ENCODE data around the gene CAMK1. TPM values are rescaled to one million over a fixed set of nuclear protein-coding genes. Genes with fewer than 3 reads are reported as not detected.
A peak's percentile ranks its signal among the peaks of the same experiment; 100 is the strongest.

CAMK1 gene
- total and polyA plus RNA-seq, 9 of the 15 experiments (the other 6 are each of a cell fraction or from before 2014, with no cell fraction given): 0.23 to 10.7 (median 6.0) TPM

GRCh38 chr3:9715764-9716437 is 53.8 kb downstream of the CAMK1 start (continued):
- TF ChIP-seq CUX1 (CRISPR knock-in tag; IDR thresholded peaks at IDR 0.05): no peak
- peak; percentile 34; the same call in 1 of the 2 replicates for TF ChIP-seq POLR2AphosphoS5 (IDR thresholded peaks at IDR 0.05; ENCODE audit: control insufficient read depth, insufficient read depth, low read depth, low read length)
- TF ChIP-seq ARID3A (IDR thresholded peaks at IDR 0.05; ENCODE audit: borderline replicate concordance, low read depth, low read length): peak; percentile 93
- TF ChIP-seq U2AF1 (optimal IDR thresholded peaks at IDR 0.05; ENCODE audit: low read depth, low read length): no peak
- TF ChIP-seq TFE3 (CRISPR knock-in tag; IDR thresholded peaks at IDR 0.05): peak; percentile 85
- TF ChIP-seq ZBTB34 (CRISPR knock-in tag; IDR thresholded peaks at IDR 0.05): no peak
- TF ChIP-seq ELF4 (CRISPR knock-in tag; IDR thresholded peaks at IDR 0.05): no peak; the same call in 1 of the 2 replicates
- no peak for TF ChIP-seq BRCA1 (IDR thresholded peaks at IDR 0.05)
- no peak for TF ChIP-seq BRCA1 (CRISPR knock-in tag; IDR thresholded peaks at IDR 0.05)
- peak in 1 of 2 experiments; percentile 68; a peak in 2 of 4 replicates for TF ChIP-seq HDAC1 (IDR thresholded peaks at IDR 0.05)
- no peak for TF ChIP-seq IRF2 (CRISPR knock-in tag; IDR thresholded peaks at IDR 0.05)
- TF ChIP-seq ZNF77 (CRISPR knock-in tag; IDR thresholded peaks at IDR 0.05): no peak
- no peak for TF ChIP-seq TEAD1 (CRISPR knock-in tag; IDR thresholded peaks at IDR 0.05)
- no peak for TF ChIP-seq STAT6 (CRISPR knock-in tag; IDR thresholded peaks at IDR 0.05)
